Neural progenitor cell (in vitro differentiated cells): ENCODE measurements around the gene SLC25A52. TPM values are rescaled to one million over a fixed set of nuclear protein-coding genes. Genes with fewer than 3 reads are reported as not detected.
"Not testable (repeated sequence)": the region's sequence is repeated elsewhere in the genome, so short reads cannot be mapped to it uniquely, and the experiment has no call there.

Source experiments
- DNase-seq: peaks from one replicate; pipeline ENCODE4 v3.0.0-alpha.2; 2016; ENCODE audit warnings: low spot score
- H2AFZ ChIP-seq: fragments of 200-600 bp; sonication (generic); replicated peaks from 2 replicates; pipeline ENCODE4 v1.6.1; 2016; ENCODE audit warnings: antibody characterized with exemption
- H3F3A ChIP-seq: fragments of 200-600 bp; sonication (generic); 2 replicates; pipeline ENCODE4 v1.6.1; 2016; ENCODE audit warnings: antibody characterized with exemption, low read depth
- H3K27ac ChIP-seq: fragments of 200-600 bp; sonication (generic); 2 replicates; pipeline ENCODE4 v1.5.1; 2016; ENCODE audit warnings: mild to moderate bottlenecking
- H3K27me3 ChIP-seq: fragments of 200-600 bp; sonication (generic); 2 replicates; pipeline ENCODE4 v1.6.1; 2016; ENCODE audit warnings: mild to moderate bottlenecking, moderate library complexity
- H3K36me3 ChIP-seq: fragments of 200-600 bp; sonication (generic); 2 replicates; pipeline ENCODE4 v1.5.1; 2016
- H3K4me1 ChIP-seq: fragments of 200-600 bp; sonication (generic); 2 replicates; pipeline ENCODE4 v1.6.1; 2016; ENCODE audit warnings: mixed run types
- H3K4me2 ChIP-seq: fragments of 200-600 bp; sonication (generic); 2 replicates; pipeline ENCODE4 v1.6.1; 2016
- H3K4me3 ChIP-seq: fragments of 200-600 bp; sonication (generic); 2 replicates; pipeline ENCODE4 v1.5.1; 2016
- H3K79me2 ChIP-seq: fragments of 200-600 bp; sonication (generic); 2 replicates; pipeline ENCODE4 v1.6.1; 2016; ENCODE audit warnings: low read depth
- H3K9ac ChIP-seq: fragments of 200-600 bp; sonication (generic); 2 replicates; pipeline ENCODE4 v1.6.1; 2016
- H3K9me3 ChIP-seq: fragments of 200-600 bp; sonication (generic); 2 replicates; pipeline ENCODE4 v1.5.1; 2016; ENCODE audit warnings: low read depth
- H4K20me1 ChIP-seq: fragments of 200-600 bp; sonication (generic); 2 replicates; pipeline ENCODE4 v1.6.1; 2016; ENCODE audit warnings: low read depth
- H3K27ac Mint-ChIP-seq: 3 replicates; pipeline ENCODE4 v1.8.0; 2021; ENCODE audit warnings: mixed read lengths
- H3K27me3 Mint-ChIP-seq: 2 replicates; pipeline ENCODE4 v1.8.0; 2022; ENCODE audit warnings: low read depth, mild to moderate bottlenecking, inconsistent platforms, moderate library complexity, mixed read lengths; ENCODE audit not compliant: insufficient read depth
- H3K36me3 Mint-ChIP-seq: 3 replicates; pipeline ENCODE4 v1.8.0; 2021; ENCODE audit warnings: mixed read lengths
- H3K4me1 Mint-ChIP-seq: 3 replicates; pipeline ENCODE4 v1.8.0; 2021; ENCODE audit warnings: mixed read lengths
- H3K4me3 Mint-ChIP-seq: 3 replicates; pipeline ENCODE4 v1.8.0; 2021; ENCODE audit warnings: mild to moderate bottlenecking, moderate library complexity, mixed read lengths
- H3K9me3 Mint-ChIP-seq: 3 replicates; pipeline ENCODE4 v1.8.0; 2020; ENCODE audit warnings: mixed read lengths
- CTCF ChIP-seq: fragments of 200-600 bp; sonication (generic); IDR thresholded peaks from 2 replicates; pipeline ENCODE4 v1.5.1; 2017; ENCODE audit warnings: antibody characterized with exemption, mild to moderate bottlenecking
- EZH2 ChIP-seq: fragments of 200-600 bp; sonication (generic); IDR thresholded peaks from 2 replicates; pipeline ENCODE4 v1.6.1; 2017; ENCODE audit warnings: antibody characterized with exemption, mild to moderate bottlenecking, moderate library complexity
- EZH2phosphoT487 ChIP-seq: fragments of 200-600 bp; sonication (generic); IDR thresholded peaks from 2 replicates; pipeline ENCODE4 v1.6.1; 2017; ENCODE audit warnings: antibody characterized with exemption
- total RNA-seq: library from RNA; depleted of rRNA; stranded (reverse); fragments of >200 nt; gene quantifications from 2 replicates; pipeline ENCODE4 v1.2.3, GENCODE V29; 2015; ENCODE audit warnings: low replicate concordance

The SLC25A52 gene
- total RNA-seq, 1 donor from 2014 or later = not detected

- Histone ChIP-seq H4K20me1 (no peaks in the 10 kb centered on the region), H3K27ac (no peak overlapping the region), H3K4me3 (no peak overlapping the region), H3K9ac (no peak overlapping the region), H3K4me2 (no peak overlapping the region), H2AFZ (no peak overlapping the region), H3K36me3 (no peaks in the 10 kb centered on the region), H3K27me3 (no peaks in the 10 kb centered on the region), H3K4me1 (no peaks in the 10 kb centered on the region), H3K79me2 (no peaks in the 10 kb centered on the region), H3F3A (no peaks in the 10 kb centered on the region), H3K9me3 (no peaks in the 10 kb centered on the region)
- Mint-ChIP-seq H3K36me3 (no peaks in the 10 kb centered on the region), H3K27ac (no peak overlapping the region), H3K9me3 (peaks cover 5% of the 10 kb centered on the region), H3K27me3 (peaks cover 6% of the 10 kb centered on the region), H3K4me3 (no peak overlapping the region), H3K4me1 (no peaks in the 10 kb centered on the region)
- no peak for DNase-seq
- TF ChIP-seq EZH2phosphoT487 = no peak
- TF ChIP-seq CTCF = no peak
- TF ChIP-seq EZH2 = no peak
Observed at GRCh38 chr18:31746396-31746795, 14.3 kb downstream of the SLC25A52 start.

- H3K27ac ChIP-seq = no peak overlapping the region
- H3K36me3 Mint-ChIP-seq = no peaks in the 10 kb centered on the region
- DNase-seq = no peak
- no peaks in the 10 kb centered on the region for H3K36me3 ChIP-seq
- no peaks in the 10 kb centered on the region for H3K4me1 Mint-ChIP-seq
- H3K4me3 Mint-ChIP-seq = no peak overlapping the region
- H3K4me2 ChIP-seq = no peak overlapping the region
- H3K27ac Mint-ChIP-seq = no peak overlapping the region
- H3K9me3 Mint-ChIP-seq = peaks cover 11% of the 10 kb centered on the region
- H3K79me2 ChIP-seq = no peaks in the 10 kb centered on the region
- H3K27me3 Mint-ChIP-seq = peaks cover 8% of the 10 kb centered on the region
- no peak overlapping the region for H3K9ac ChIP-seq
- H3K9me3 ChIP-seq = no peaks in the 10 kb centered on the region
- H3K4me1 ChIP-seq = no peaks in the 10 kb centered on the region
- H4K20me1 ChIP-seq = no peaks in the 10 kb centered on the region
- H2AFZ ChIP-seq = no peak overlapping the region
- no peaks in the 10 kb centered on the region for H3F3A ChIP-seq
- no peak overlapping the region for H3K4me3 ChIP-seq
- H3K27me3 ChIP-seq = no peaks in the 10 kb centered on the region
- TF ChIP-seq CTCF (no peak), EZH2 (no peak), EZH2phosphoT487 (no peak)
Observed at GRCh38 chr18:31744321-31745067, 16.2 kb downstream of the SLC25A52 start.

- H2AFZ ChIP-seq, H3K79me2 ChIP-seq, H3K27ac ChIP-seq, H3K4me1 Mint-ChIP-seq, H3K36me3 Mint-ChIP-seq, H4K20me1 ChIP-seq, H3K27ac Mint-ChIP-seq, DNase-seq, H3K4me3 Mint-ChIP-seq, H3K9ac ChIP-seq, H3K36me3 ChIP-seq, H3K27me3 ChIP-seq, H3K4me3 ChIP-seq, H3K9me3 ChIP-seq, H3K4me2 ChIP-seq, H3K27me3 Mint-ChIP-seq, H3F3A ChIP-seq, H3K4me1 ChIP-seq: not testable (repeated sequence)
- H3K9me3 Mint-ChIP-seq = peaks cover 11% of the 10 kb centered on the region
Observed at GRCh38 chr18:31743600-31743999, 17.1 kb downstream of the SLC25A52 start.

GRCh38 chr18:31741097-31741735 is 19.5 kb downstream of the SLC25A52 start:
- H3K27me3 Mint-ChIP-seq = peaks cover 2% of the 10 kb centered on the region
- H3K36me3 Mint-ChIP-seq = no peaks in the 10 kb centered on the region
- Histone ChIP-seq H2AFZ (no peak overlapping the region), H3K9ac (no peak overlapping the region), H3K79me2 (no peaks in the 10 kb centered on the region), H3K36me3 (no peaks in the 10 kb centered on the region), H3K4me1 (no peaks in the 10 kb centered on the region), H3K9me3 (no peaks in the 10 kb centered on the region), H3K4me3 (no peak overlapping the region), H3K27ac (no peak overlapping the region), H4K20me1 (no peaks in the 10 kb centered on the region), H3K4me2 (no peak overlapping the region), H3K27me3 (no peaks in the 10 kb centered on the region), H3F3A (no peaks in the 10 kb centered on the region)
- peak; percentile 45 for DNase-seq
- H3K9me3 Mint-ChIP-seq = peaks cover 11% of the 10 kb centered on the region
- H3K4me3 Mint-ChIP-seq = no peak overlapping the region
- no peak overlapping the region for H3K27ac Mint-ChIP-seq
- peak; percentile 96 for TF ChIP-seq CTCF
- TF ChIP-seq EZH2 = no peak
- H3K4me1 Mint-ChIP-seq = no peaks in the 10 kb centered on the region
